PC-3 (cell line): Measurements from ENCODE around the gene ZBTB48. TPM values are rescaled to one million over a fixed set of nuclear protein-coding genes. Genes with fewer than 3 reads are reported as not detected.

Source experiments
- ATAC-seq: fragments of 200-7000 bp; cut with Tn5 transposase; 2 replicates; pipeline ENCODE4 v1.9.1; 2020; ENCODE audit warnings: mild to moderate bottlenecking, moderate library complexity
- BruUV-seq: library from RNA; stranded (reverse); fragments of 400-500 nt; replicated peaks from 2 replicates; lab custom pipeline; 2021; lab: Mats Ljungman, UMichigan
- CTCF ChIA-PET: fragments of 300-600 bp; sonication (Branson Sonifier 250); formaldehyde crosslinking; loops from one replicate; lab custom pipeline; 2022; ENCODE audit warnings: antibody characterized with exemption; lab: Charles Lee
- POLR2A ChIA-PET: fragments of 300-600 bp; sonication (Branson Sonifier 250); formaldehyde crosslinking; loops from one replicate; lab custom pipeline; 2022; ENCODE audit warnings: antibody characterized with exemption; ENCODE audit not compliant: unreplicated experiment; lab: Charles Lee
- DNase-seq: peaks from one replicate; pipeline ENCODE4 v3.0.0-alpha.2; 2015
- H2AFZ ChIP-seq: fragments of 300-600 bp; sonication (generic); 2 replicates; pipeline ENCODE4 v1.6.0; 2016; ENCODE audit warnings: antibody characterized with exemption, low read length
- H3F3A ChIP-seq: fragments of 300-600 bp; sonication (generic); one replicate; pipeline ENCODE4 v1.6.0; 2017; ENCODE audit warnings: antibody characterized with exemption, low read length, control low read depth, mild to moderate bottlenecking; ENCODE audit not compliant: unreplicated experiment
- H3K27ac ChIP-seq: fragments of 300-600 bp; sonication (generic); 2 replicates; pipeline ENCODE4 v1.5.1; 2016; ENCODE audit warnings: mild to moderate bottlenecking, low read length
- H3K27me3 ChIP-seq: fragments of 300-600 bp; sonication (generic); 2 replicates; pipeline ENCODE4 v1.6.1; 2016; ENCODE audit warnings: low read length, mixed read lengths
- H3K36me3 ChIP-seq: fragments of 300-600 bp; sonication (generic); 2 replicates; pipeline ENCODE4 v1.6.1; 2016; ENCODE audit warnings: low read depth, mixed run types, low read length, mixed read lengths
- H3K4me1 ChIP-seq: fragments of 300-600 bp; sonication (generic); 2 replicates; pipeline ENCODE4 v1.5.1; 2016; ENCODE audit warnings: low read length; ENCODE audit not compliant: insufficient read depth
- H3K4me2 ChIP-seq: fragments of 300-600 bp; sonication (generic); 2 replicates; pipeline ENCODE4 v1.6.0; 2016; ENCODE audit warnings: low read length
- H3K4me3 ChIP-seq: fragments of 300-600 bp; sonication (generic); 2 replicates; pipeline ENCODE4 v1.5.1; 2016; ENCODE audit warnings: mild to moderate bottlenecking, low read length, mixed read lengths
- H3K79me2 ChIP-seq: fragments of 300-600 bp; sonication (generic); 2 replicates; pipeline ENCODE4 v1.6.1; 2017; ENCODE audit warnings: low read length, mixed read lengths
- H3K9ac ChIP-seq: fragments of 300-600 bp; sonication (generic); 2 replicates; pipeline ENCODE4 v1.6.0; 2016; ENCODE audit warnings: mild to moderate bottlenecking, low read length
- H3K9me2 ChIP-seq: fragments of 300-600 bp; sonication (generic); replicated peaks from 2 replicates; pipeline ENCODE4 v1.6.1; 2016; ENCODE audit warnings: mixed run types, low read length, mixed read lengths
- H3K9me3 ChIP-seq: fragments of 300-600 bp; sonication (generic); 2 replicates; pipeline ENCODE4 v1.6.1; 2016; ENCODE audit warnings: low read length, mixed read lengths
- H4K20me1 ChIP-seq: fragments of 300-600 bp; sonication (generic); 2 replicates; pipeline ENCODE4 v1.6.1; 2016; ENCODE audit warnings: low read length, mixed read lengths
- CTCF ChIP-seq: fragments of 300-600 bp; sonication (generic); conservative IDR thresholded peaks from 2 replicates; pipeline ENCODE4 v1.5.1; 2017; ENCODE audit warnings: antibody characterized with exemption, low read depth, mild to moderate bottlenecking, low read length
- EZH2 ChIP-seq: fragments of 300-600 bp; sonication (generic); IDR thresholded peaks from one replicate; pipeline ENCODE4 v1.6.1; 2017; ENCODE audit warnings: antibody characterized with exemption, mild to moderate bottlenecking, low read length; ENCODE audit not compliant: unreplicated experiment
- EZH2phosphoT487 ChIP-seq: fragments of 300-600 bp; sonication (generic); IDR thresholded peaks from 2 replicates; pipeline ENCODE4 v1.6.1; 2018; ENCODE audit warnings: mild to moderate bottlenecking, antibody characterized with exemption, low read length, borderline replicate concordance
- intact Hi-C: fragments of 100-400 bp; cut with micrococcal nuclease; formaldehyde crosslinking; loops from 2 replicates; pipeline ENCODE4 v1.9.0; 2023
- total RNA-seq: library from RNA; depleted of rRNA; stranded (reverse); fragments of >200 nt; gene quantifications from 2 replicates; pipeline ENCODE4 v1.2.3, GENCODE V29; 2014

ZBTB48 gene
- total RNA-seq, 1 experiment from 2014 or later = 47.2 TPM

- H3K27me3 ChIP-seq = no peaks in the 10 kb centered on the region
- peaks cover 9% of the 10 kb centered on the region for H3K4me1 ChIP-seq
- H3K9me2 ChIP-seq = no peaks in the 10 kb centered on the region
- H2AFZ ChIP-seq = no peak overlapping the region
- ATAC-seq = no peak
- H3K27ac ChIP-seq = no peak overlapping the region
- no peaks in the 10 kb centered on the region for H3F3A ChIP-seq
- intact Hi-C loops = no loop called here
- H3K9me3 ChIP-seq = no peaks in the 10 kb centered on the region
- H4K20me1 ChIP-seq = peaks cover 46% of the 10 kb centered on the region
- POLR2A ChIA-PET = interaction anchor here (0.6 kb wide), 1 partner anchor 1435 kb away, joined by 3 read pairs; no protein-coding TSS in a partner anchor
- TF ChIP-seq EZH2 (no peak), CTCF (no peak), EZH2phosphoT487 (no peak)
- peaks cover 24% of the 10 kb centered on the region for H3K79me2 ChIP-seq
- no peak overlapping the region for H3K9ac ChIP-seq
- BruUV-seq = no TSS peak
- peaks cover 65% of the 10 kb centered on the region for H3K36me3 ChIP-seq
- CTCF ChIA-PET = no interaction called here
- no peak overlapping the region for H3K4me3 ChIP-seq
- H3K4me2 ChIP-seq = no peak overlapping the region
- no peak for DNase-seq
Observed at GRCh38 chr1:6591644-6592043, 11.8 kb downstream of the ZBTB48 start.

GRCh38 chr1:6592441-6592840 is 12.6 kb downstream of the ZBTB48 start:
- TF ChIP-seq CTCF (no peak), EZH2 (no peak), EZH2phosphoT487 (no peak)
- H4K20me1 ChIP-seq = peaks cover 54% of the 10 kb centered on the region
- peaks cover 7% of the 10 kb centered on the region for H3K4me1 ChIP-seq
- no peaks in the 10 kb centered on the region for H3K9me3 ChIP-seq
- no peak overlapping the region for H3K4me2 ChIP-seq
- H3K27ac ChIP-seq = no peak overlapping the region
- no peak overlapping the region for H3K4me3 ChIP-seq
- H3K36me3 ChIP-seq = peaks cover 73% of the 10 kb centered on the region
- no peaks in the 10 kb centered on the region for H3K27me3 ChIP-seq
- no peak overlapping the region for H3K9ac ChIP-seq
- H3F3A ChIP-seq = no peaks in the 10 kb centered on the region
- H3K79me2 ChIP-seq = peaks cover 32% of the 10 kb centered on the region
- intact Hi-C loops = no loop called here
- DNase-seq (no peak), ATAC-seq (no peak)
- ChIA-PET POLR2A (interaction anchor here (0.6 kb wide), 1 partner anchor 1435 kb away, joined by 3 read pairs; no protein-coding TSS in a partner anchor), CTCF (no interaction called here)
- no peak overlapping the region for H2AFZ ChIP-seq
- no peaks in the 10 kb centered on the region for H3K9me2 ChIP-seq
- BruUV-seq = no TSS peak

- Histone ChIP-seq H3F3A (no peaks in the 10 kb centered on the region), H3K36me3 (peaks cover 78% of the 10 kb centered on the region), H3K4me1 (peaks cover under 1% of the 10 kb centered on the region; the same call in 1 of the 2 replicates), H3K79me2 (peaks cover 38% of the 10 kb centered on the region), H3K9me2 (no peaks in the 10 kb centered on the region), H3K27ac (no peak overlapping the region), H3K9ac (no peak overlapping the region), H3K4me3 (no peak overlapping the region), H4K20me1 (peaks cover 60% of the 10 kb centered on the region), H3K27me3 (no peaks in the 10 kb centered on the region), H3K9me3 (no peaks in the 10 kb centered on the region), H3K4me2 (no peak overlapping the region), H2AFZ (no peak overlapping the region)
- POLR2A ChIA-PET = no interaction called here
- CTCF ChIA-PET = no interaction called here
- no TSS peak for BruUV-seq
- no peak for TF ChIP-seq EZH2
- TF ChIP-seq CTCF = no peak
- TF ChIP-seq EZH2phosphoT487 = no peak
- intact Hi-C loops = no loop called here
- no peak for ATAC-seq
- no peak for DNase-seq
Observed at GRCh38 chr1:6592865-6593593, 13.2 kb downstream of the ZBTB48 start.
